GM12892 (cell line): Measurements from ENCODE around the gene EFNA5.

Experiments
- POLR2A ChIP-seq: IDR thresholded peaks from 2 replicates; pipeline ENCODE4 v1.6.1; 2011; ENCODE audit warnings: low read depth, low read length, control low read depth
- POLR2AphosphoS5 ChIP-seq: IDR thresholded peaks from 2 replicates; pipeline ENCODE4 v1.6.1; 2011; ENCODE audit warnings: low read depth, low read length, control low read depth

DNA sequence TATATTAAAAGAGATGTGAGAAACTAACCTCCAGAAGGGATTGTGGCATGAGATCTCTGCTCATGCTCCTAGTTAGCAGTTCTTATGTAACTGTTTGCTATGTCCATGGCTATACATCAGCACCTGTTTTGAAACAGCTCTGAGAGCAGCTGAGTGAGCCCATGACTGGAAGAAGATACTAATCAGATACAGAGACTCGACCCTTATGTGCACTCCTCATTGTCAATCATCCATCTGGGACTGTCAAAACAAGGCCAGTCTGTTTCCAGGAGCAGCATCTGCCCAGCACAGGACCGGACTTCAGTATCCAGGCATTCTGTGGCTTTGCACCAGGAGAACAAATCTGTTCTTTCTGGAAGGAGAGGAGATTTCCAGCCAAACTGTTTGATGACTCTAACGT is 77.7 kb downstream of the EFNA5 start:
- TF ChIP-seq POLR2AphosphoS5 (no peak), POLR2A (no peak)
